Measurements from ENCODE around the gene PTPRD. TPM values are rescaled to one million over a fixed set of nuclear protein-coding genes. Genes with fewer than 3 reads are reported as not detected.

The PTPRD gene
- total RNA-seq, 1 donor from 2014 or later: 336 TPM

DNA sequence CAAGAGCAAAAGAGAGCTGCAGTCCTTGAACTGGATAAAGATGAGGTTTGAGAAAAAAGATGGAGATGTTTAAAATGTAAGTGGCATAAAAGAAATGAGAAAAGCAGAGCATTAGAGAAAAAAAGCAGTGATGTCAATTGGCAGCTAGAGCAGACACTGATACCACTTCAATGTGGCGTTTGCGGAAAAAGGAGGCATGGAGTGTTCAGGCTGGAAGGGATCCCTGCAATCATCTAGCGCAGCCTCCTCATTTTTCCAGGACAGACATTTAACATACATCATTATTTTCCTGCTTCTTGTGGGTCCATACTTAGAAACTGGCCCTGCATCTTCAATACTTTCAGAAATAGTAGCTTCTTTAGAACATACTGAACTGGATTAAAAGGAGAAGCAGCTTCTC is 563.8 kb downstream of the PTPRD start:
- no peak for DNase-seq

DNA sequence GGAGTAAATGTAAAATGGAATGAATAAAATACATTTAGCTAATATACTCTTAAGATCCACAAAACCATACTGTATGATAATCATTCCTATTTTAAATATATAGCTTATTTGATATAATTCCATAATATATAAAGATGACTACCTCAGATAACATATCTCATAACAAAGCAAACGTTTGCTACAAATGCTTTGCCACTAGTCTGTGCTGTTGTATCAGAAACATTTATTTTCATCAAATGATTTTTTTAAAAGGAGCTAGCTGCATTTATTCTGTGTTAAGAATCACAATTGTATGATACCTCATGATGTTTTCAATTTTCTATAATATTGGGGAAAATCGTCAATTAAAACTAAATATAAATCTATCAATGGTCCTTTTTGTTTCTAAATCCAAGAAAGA is 567.2 kb downstream of the PTPRD start:
- DNase-seq: no peak

DNA sequence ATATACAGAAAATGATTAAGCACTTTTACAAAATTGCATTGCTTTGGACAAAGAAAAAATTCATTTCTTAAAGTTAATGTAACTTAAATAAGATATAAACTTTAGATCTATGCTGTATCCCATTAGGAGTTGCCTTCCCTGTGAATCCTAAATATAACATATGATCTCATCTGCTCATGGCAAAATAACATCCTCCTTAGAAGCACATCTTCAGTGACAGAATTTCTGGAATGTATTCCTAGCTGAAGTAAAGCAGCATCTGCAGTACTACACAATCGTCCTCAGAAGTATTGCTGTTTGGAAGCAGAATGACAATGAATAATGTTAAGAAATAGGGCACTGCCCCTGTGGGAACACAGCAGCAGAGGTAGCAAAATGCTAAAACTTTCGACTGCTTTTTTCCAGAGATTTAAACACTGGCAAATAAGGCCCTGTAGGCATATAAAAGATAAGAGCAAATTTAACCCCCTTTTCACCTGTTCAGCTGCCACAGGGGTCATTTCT is 571.0 kb downstream of the PTPRD start:
- no peak for DNase-seq

DNA sequence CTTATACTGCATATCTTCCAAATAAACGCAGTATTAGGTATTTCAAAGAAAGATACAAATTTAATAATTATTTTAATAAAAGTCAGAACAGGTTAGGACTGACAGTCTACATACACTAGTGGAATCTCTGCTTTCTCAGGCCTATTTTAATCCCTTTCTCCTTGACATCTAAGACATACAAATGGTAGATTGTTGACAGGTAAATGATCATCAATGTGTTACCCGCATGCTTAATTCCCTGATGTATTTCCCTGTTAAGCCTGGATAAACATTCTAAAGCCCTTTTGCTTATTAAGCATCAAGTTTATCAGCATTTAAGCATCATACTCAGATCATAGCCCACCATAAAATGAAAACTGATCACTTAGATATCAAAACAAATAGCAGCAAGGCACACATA is 576.7 kb downstream of the PTPRD start:
- no peak for DNase-seq

DNA sequence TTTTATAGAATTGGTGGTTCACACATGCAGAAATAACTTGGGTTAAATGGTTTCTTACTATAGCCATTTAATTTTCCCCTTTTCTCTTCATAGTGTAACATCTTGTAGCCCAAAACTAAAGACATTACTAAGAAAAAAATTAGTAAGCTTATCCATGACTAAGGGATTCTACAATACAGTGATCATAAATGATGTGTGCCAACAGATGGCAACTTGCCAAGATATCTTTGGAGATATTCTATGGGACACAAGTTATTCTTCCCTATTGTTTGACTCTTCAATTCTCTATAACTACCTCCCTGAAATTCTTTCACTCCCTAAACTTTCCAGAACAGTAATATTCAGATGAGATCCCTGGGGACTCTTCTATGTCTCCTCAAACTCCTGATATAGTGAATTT is 580.6 kb downstream of the PTPRD start:
- DNase-seq: no peak

DNA sequence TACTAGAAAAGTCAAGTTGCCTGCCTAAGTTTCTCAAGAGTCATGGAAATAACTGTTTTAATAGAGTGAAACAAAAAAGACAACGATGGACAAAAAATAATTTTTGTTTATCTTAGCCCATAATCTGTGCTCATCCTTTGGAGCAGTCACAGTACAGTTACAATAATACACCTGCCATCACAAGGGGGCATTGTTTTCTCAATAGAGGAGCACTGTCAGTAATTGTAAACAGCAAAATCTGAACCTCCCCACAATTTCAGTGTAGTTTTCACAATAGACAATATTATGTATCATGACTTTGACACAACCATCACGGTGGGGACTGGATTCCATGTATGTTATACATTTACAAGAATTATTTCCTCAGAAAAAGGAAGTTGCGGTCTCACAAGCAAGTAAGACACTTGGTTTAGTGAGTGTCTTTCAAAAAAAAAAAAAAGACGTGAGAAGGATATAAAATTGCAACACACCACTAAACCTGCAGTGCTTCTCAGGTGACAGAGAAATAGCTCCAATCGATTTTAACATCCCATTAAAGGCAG is 586.3 kb downstream of the PTPRD start:
- DNase-seq: no peak

DNA sequence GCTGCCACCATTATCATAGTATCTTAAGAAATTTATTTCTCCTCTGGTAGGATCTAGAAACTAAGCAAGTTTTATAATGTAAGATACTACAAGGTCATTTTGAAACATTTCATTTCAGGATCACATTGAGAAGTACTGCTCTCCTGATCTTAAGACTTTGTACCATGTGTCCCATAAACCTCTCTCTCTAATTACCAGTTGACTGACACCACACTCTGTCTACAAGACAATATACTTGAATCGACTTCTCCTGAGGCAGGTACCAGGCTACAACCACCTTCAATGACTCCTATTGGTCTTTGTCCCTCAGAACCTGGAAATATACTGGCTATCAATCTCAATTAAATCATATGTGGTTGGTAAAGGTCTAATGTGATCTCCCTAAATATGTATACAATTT is 597.0 kb downstream of the PTPRD start:
- no peak for DNase-seq

DNA sequence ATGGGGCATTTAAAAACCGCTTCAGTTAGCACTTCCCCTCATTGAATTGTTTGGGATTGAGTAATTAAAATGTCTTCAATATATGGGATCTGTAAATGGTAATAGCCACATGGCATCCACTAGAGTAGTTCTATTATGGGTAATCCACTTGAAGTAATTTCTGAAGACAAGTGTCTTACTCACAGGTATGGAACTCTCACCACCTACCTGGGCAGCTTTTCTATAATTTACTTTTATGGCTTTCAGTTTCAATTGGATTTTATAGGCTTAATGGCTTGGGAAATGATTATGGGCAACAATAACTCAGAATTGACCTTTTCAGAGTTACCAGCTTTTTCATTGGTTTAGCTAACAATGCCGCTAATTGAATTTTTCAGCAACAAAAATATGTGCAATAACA is 597.9 kb downstream of the PTPRD start:
- no peak for DNase-seq

DNA sequence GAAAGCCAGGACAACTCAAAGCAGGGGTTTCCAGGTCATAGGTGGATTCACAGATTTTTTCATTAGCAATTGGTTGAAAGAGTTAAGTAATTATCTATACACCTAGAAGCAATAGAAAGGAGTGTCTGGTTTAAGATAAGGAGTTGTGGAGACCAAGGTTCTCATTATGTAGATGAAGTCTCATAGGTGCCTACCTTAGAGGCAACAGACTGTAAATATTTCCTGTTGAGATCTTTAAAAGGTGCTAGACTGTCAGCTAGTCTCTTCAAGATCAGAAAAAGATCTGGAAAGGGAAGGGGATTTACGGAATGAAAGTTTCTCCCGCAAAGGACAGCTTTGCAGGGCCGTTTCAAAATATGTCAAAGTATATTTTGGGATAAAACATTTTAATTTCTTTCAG is 603.4 kb downstream of the PTPRD start:
- DNase-seq: no peak

DNA sequence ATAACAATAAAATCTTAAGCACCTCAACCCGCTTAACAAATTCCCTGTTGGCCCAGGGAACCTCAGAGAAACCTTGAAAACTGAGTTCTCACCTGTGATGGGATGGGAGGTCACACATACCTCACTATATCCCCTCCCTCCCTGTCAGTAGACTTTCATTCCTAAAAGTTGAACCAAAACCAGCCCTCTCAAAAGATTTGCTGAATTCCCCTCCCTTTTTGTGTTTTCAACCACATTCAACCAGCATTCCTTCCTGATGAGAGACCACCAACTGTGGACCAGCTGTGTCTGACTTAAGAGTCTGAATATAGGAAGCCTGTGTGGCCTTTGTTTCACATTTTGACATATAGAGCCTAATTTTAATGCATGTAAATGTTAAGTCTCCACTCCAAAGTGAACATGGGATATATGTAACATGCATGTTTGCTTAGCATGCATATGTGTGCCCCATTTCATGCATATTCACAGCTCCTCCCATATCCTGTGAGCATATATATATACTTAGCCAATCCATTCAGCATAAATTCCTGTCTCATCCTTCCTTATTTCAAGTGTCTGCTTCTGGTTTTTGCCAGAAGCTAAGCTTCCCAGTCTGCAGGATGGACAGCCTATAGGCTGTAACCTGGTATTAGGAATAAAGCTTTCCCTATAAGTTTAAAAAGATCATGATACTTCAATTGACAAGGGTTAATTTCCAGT is 604.6 kb downstream of the PTPRD start:
- DNase-seq: no peak

DNA sequence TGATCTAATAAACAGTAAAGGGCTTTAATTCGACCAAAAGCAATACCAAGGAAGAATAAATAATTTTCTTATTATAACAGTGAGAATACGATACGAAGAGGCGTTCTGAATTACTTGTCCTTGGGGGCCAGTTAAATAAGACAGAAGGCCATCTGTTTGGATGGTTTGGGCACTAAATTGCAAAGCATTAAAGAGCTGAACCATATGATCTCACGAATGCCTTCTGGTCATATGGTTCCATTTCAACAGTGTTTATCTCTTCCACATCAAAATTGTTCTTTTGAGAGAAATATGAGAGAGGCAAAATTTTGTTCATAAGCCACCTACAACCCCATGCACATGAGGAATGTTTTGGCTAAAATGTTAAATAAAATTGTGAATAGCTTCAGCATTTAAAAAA is 605.4 kb downstream of the PTPRD start:
- no peak for DNase-seq

DNA sequence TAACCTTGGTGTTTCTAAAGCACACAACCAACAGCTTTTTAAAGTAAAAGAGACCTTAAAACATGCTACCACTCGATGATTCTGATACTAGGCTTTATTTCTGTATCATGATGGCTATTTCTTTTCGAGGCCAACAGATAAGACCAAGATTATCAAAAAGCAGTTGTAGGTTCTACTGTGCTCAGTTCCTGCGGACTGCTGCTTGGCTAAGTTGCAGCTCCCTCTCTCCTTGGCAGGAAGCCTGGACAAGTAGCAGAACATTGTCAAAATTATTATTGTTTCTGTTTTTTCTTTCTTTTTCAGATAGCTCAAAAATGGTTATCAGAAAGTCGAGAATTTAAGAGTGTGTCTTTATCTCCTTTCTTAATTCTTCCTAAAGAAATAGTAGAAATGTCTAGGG is 607.6 kb downstream of the PTPRD start:
- no peak for DNase-seq

DNA sequence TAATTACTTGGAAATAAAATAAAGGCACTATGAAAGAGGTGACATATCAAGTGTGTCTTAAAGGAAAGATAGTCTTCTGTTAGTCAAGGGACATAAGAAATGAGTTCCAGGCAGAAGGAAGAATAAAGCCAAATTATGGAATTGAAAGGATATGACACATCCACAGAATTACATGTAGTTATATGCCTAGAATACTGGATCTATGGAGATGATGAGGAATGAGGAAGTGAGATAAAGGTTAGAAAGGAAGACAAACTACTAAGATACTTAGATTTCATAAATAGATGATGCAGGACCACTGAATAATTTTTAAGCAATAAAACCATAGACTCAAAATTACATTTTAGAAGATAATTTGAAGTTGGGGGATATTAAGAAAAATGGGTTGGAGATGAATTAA is 609.8 kb downstream of the PTPRD start:
- DNase-seq: no peak

DNA sequence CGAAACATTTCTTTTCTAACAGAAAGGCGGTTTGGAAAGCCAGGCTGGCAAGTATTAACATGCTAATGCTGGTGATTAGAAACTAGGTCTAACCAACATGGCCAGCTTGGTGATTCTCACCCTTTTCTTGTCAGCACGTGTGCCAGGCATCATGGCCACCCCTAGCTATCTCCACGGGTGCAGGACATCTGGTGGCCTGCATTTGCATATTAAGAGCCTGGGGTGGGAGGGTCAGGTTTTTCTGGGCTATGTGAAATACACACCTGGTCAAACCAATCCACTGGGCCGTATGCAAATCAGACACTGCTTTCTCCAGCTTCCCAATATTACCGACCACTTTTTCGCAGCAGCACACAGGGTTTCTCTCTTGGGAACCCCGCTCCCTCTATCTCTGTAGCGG is 612.1 kb downstream of the PTPRD start:
- DNase-seq: no peak

DNA sequence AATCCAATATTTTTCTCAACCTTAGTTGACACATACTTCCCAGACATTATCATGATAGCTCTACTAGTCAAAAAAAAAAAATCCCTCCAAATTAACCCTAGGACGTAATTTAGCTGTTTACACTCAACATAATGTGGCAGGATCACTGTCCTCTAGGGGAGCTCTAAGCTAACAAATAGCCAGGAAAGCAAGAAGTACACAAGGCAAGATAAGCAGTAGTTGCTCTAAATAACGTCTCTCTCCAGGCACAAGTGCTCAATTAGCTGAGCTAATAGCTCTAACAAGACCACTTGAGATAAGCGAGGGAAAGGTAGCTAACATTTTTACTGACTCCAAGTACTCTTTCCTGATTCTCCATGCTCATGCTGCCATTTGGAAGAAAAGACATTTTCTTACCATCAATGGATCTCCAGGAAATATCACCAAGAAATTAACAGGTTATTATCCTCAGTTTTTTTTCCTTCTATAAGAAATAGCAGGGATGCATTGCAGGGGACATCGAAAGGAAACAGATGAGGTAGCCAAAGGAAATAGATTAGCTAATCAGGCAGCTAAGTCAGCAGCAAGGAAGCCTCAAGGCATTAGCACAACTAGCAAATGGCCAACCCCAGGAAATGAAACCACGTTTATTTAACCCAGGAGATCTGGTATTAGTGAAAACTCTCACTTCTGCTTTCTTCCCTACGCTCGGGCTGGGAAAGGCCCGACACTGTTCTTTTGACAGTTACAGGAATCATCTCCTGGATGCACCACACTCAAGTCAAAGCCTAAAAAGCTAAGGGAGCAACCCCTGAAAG is 614.1 kb downstream of the PTPRD start:
- DNase-seq: no peak

DNA sequence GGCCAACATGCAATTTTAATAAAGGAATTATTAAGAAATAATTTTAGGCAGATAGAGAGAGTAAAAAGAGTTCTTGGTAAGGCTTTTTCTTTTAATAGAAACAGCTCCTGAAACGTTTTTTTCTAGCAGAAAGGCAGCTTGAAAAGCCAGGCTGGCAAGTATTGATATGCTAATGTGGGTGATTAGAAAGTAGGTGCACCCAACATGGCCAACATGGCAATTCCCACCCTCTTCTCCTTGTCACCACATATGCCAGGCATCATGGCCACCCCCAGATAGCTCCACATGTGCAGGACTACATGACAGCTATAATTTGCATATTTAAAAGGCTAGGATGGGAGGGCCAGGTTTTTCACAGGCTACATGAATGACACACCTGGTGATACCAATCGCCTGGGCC is 615.2 kb downstream of the PTPRD start:
- DNase-seq: no peak

DNA sequence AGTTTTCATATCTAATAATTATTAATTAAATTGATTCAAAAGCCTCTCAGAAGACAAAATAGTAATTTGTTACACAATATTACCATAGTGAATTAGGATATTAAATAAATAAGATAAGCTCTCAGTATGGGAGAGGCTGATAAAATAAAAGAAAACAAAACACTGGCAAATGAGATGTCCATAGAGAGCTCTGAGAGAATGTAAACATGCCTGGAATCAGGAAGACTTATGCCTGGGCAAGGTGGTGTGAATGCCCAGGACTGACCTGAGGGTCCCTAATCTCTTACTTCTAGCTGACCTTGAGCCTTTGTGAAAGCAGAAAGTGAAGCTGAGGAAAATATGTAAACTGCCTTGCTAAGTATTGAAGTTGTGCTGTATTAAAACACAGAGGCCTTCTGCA is 616.5 kb downstream of the PTPRD start:
- DNase-seq: no peak

DNA sequence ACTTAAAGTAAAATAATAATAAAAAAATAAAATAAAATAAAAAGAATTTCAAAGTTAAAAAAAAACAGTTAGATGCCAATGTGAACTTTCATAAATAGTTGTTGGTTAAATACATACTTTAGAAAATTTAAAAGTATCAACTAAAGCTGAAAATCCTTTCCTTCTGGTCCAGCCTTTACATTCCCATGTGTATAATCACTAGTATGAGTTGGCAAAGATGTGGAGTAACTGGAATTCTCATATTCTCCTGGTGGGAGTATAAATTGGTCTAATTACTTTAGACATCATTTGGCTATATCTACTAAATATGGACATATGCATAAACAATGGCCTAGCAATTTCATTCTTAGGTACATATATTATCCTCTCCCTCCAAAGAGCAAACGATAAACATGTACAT is 619.9 kb downstream of the PTPRD start:
- DNase-seq: no peak

DNA sequence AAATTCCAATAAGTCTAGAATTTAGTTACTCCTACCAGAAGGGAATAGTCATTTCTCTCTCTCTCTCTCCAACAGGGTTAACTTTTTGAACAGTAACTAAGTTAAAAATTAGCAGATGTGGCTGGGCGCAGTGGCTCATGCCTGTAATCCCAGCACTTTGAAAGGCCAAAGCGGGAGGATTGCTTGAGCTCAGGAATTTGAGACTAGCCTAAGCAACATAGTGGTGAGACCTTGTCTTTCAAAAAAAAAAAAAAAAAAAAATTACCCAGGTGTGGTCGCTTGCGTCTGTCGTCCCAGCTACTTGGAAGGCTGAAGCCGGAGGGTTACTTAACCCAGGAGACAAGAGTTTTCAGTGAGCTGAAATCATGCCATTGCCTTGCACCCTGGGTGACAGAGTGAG is 639.7 kb downstream of the PTPRD start:
- no peak for DNase-seq

DNA sequence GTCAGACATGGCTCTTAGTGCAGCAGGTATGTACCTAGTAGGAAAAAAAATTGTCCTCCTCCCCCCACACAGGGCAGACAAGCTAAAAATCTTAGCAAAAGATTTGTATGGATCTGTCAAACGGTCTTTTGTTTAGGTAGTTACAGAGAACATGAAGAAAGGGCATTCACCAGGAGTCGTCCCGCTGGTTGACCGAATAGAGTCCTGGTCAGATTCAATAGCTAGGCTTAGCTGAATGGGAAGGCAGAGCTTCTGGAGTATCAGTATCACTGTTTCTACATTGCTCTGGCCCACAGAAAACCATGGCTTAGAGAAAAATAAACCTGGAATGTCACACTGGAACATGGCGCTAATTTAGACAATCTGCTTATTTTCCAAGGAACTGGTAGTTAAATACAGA is 642.3 kb downstream of the PTPRD start:
- DNase-seq: no peak

DNA sequence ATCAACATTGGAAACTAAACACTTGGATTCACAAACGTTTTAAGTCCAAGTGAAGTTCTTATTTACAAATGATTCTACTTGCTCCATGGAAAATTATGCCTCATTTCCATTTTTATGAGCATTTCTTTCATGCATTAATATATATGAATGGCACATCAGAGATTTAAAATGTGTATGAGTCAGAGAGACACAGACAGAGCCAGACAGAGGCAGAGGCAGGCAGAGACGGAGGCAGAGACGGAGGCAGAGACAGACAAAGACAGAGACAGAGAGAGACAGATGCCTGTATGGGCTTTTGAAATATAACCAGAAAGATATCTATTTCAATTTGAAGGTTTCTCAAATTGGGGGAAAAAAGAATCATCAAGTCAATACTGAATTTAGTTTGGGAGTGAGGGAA is 649.0 kb downstream of the PTPRD start:
- DNase-seq: no peak

DNA sequence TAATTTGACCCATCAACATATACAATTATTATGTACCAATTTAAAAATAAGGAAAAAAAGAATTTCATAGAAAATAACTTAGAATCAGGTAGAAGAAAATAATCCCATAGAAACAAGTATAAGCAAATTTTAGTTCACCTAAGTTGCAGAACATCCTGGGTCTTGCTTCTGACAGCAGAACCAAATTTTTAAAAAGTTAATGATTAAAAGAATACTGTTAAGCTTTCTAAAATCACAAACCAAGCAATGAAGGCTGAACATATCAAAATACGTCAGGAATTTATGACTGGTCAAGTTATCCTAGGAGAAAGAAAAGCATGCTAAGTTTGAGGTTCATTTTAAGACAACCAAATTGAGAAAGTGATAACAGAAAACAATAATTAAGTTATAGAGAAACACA is 650.9 kb downstream of the PTPRD start:
- DNase-seq: no peak

DNA sequence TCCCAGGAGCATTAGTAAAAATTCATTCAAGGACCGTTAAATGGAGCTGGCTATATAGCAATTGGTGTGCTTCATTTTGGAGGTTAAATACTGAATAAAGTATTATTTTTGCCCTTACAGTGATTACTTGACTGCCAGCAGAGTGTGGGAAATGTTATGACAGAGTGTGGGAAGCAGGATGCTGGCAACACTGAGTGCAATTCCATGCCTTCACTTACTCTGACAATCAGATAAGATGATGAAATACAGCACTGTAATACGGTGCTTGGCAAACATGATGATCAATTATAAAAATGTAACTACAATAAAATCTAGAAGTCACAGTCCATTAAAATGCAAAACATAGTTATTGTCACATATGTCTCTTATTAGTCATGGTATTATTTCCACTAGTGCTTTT is 651.3 kb downstream of the PTPRD start:
- DNase-seq: no peak
